Measurements from ENCODE around the gene MIGA2.

MIGA2 gene

DNA sequence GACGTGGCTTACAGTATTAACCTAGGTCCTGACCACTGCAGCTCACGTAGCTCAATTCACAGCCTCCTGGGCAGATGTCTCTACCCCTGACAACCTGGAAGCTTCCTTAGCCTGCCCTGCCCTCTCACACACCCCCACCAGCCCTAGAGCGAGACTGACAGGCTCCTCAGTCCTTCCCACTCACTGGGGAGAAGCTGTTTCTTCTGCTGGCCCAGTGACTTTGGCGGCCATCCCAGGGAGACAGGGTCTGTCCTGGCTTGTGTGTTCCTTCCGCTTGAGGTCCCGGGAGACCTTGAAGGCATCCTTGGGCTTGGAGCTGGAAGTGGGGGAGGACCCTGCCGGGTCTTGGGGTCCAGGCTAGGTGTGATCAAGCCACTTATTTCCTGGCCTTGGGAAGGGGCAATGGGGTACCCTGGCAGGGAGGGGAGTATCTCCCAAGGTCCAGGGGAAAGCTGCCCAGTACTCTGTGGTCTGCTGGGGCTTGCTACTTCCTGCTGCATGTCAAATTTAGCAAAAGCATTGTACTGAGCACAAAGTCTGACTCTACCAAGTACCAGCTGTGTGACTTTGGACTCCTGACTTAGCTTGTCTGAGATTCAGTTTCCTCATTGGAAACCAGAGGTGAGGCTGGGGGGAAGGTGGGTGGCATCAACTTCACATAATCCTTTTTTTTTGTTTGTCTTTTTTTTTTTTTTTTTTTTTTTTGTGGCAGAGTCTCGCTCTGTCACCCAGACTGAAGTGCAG lies 1.9 kb downstream of the MIGA2 start:
- DNase-seq, result no peak

- no peak for DNase-seq
Measured at GRCh38 chr9:129040113-129040643, 3.8 kb downstream of the MIGA2 start.

DNA sequence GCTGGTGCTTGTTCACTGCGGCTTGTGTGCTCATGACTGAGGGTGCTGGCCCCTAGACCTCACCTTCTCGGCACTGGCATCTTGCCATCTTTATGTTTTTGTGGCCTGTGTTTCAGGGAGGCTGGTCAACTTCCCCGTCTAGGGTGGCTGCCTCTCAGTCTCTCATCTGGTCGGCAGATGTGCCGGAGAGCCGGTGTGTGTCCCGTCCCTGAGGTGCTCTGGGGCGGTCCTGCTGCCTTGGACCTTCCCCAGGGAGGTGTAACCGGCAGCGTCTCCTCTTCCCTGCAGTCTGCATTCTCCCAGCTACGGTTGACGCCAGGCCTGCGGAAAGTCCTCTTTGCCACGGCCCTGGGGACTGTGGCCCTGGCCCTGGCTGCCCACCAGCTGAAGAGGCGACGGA lies 5.6 kb downstream of the MIGA2 start:
- no peak for DNase-seq

DNA sequence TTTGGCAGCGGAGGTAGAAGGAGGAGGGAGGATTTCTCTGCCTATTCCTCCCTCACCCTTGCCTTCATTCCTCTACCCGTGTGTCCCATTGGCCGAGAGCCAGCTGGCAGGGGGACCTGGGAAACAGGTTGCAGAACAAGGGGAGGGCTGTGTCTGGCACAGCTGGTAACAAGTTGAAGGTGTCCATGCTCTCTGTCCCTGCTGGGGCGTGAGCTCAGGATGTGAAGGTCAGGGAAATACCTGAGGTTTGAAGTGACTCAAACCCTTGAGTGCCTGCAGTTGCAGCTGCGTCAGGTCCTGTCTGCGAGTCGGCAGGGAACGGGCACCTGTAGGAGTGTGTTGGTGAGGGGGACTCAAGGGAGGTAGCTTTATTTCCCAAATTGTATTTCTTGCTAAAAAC lies 16.2 kb downstream of the MIGA2 start:
- DNase-seq, result peak; percentile 83

- no peak for DNase-seq
Measured at GRCh38 chr9:129053020-129053419, 16.6 kb downstream of the MIGA2 start.

DNA sequence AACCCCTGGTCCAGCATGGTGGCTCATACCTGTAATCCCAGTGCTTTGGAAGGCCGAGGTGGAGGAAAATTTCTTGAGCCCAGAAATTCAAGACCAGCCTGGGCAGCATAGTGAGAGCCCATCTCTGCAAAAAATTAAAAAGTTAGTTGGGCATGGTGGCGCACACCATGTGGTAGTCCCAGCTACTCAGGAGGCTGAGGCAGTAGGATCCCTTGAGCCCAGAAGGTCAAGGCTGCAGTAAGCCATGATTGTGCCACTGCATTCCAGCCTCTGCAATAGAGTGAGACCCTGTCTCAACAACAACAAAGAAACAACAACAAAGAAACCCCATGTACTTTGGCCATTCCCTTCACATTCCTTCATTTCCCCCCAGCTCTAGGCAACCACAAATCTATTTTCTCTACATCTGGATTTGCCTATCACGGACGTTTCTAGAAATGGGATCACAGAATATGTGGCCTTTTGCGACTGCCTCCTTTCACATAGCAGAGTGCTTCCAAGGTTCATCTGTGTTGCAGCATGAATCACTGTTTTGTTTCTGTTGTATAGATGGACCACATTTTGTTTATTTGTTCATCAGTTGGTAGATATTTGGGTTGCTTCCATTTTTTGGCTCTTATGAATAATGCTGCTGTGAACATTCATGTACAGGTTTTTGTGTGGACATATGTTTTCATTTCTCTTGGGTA lies 17.9 kb downstream of the MIGA2 start:
- no peak for DNase-seq

DNA sequence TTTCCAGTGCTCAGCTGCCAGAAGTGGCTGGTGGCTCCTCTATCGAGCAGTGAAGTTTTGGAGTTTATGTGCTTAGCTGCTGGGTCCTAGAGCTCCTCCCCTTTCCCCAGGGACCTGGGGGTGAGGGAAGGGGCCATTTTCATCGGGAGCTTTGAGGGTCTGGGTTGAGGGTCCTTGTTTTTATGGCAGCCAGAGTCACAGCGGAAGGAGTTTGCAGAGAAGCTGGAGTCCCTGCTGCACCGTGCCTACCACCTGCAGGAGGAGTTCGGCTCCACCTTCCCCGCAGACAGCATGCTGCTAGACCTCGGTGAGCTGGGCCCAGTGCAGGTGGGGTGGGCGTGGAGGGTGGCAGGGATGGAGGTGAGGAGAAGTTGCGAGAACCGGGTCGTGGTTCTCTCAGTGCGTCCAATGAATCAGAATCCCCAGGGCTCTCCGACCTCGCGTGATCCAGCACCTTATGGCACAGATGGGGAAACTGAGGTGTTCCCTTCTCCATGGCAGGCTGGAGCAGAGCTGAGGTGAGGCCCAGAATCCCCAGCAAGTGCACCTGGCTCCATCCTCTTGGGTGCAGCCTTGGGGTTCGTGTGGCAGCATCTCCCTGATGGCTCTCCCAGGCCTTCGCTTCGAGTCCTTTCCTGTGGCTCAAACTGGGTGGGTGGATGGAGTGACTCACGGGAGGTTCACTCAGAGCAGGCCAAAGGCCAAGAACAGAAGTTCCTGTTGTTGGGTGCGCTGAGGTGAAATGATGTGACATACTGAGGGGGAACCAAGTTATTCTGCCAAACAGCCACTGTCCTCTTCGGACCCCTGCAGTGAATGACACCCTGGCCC lies 22.8 kb downstream of the MIGA2 start:
- DNase-seq, result no peak

DNA sequence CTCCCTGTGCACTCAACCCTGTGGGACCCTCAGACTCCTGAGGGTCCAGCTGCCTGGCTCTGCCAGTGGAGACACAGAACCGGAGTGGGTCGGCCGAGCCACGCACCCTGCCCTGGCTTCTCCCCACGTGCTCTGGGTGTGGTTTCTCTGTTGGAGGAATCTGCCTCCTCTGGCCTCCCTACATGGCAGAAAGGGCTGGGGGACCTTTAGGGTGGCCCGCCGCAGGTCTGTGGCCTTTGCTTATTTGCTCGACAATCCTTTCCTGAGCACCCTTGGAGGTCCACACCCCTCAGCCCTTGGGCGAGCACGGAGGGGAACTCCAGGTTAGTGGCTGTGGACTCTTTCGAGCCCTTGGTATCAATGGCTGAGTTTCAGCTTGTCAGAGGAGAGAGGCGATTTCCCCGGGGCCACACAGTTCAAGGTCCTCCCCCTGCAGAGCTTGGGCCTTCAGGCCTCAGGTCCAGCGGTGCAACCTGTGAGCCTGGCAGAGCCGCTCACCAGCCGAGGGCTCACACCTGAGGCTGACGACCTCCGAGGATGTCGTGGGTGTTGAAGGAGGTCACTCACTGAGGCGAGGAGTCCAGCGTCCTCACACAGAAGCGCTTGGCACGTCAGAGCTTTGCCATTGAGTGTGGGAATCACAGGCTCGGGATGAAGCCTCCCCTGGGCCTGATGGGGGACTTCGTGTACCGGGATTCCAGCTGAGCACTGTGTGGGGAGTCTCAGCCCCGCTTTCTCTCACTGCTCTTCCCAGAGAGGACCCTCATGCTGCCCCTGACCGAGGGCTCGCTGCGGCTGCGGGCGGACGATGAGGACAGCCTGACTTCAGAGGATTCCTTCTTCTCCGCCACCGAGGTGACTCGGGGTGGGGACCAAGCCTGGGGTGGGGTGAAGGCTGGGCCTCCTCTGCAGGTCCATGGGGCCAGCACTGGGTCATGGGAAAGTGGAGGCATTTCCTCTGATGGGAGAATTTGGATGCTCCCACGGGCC lies 23.7 kb downstream of the MIGA2 start:
- no peak for DNase-seq

DNA sequence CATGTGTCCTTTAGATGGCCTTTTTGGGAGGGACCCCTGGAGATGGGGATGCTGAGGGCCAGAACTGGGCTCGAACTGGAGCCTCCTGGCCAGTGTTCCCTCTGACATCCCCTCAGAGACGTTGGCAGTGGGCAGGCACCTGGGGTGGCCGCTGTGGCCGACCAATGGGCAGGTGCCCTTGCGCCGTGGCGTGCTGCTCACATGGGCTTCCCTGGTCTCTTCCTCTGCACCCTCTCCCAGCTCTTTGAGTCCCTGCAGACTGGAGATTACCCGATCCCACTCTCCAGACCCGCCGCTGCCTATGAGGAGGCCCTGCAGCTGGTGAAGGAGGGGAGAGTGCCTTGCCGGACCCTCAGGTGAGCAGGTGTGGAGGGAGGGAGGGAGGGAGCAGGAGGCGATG lies 24.6 kb downstream of the MIGA2 start:
- no peak for DNase-seq

DNA sequence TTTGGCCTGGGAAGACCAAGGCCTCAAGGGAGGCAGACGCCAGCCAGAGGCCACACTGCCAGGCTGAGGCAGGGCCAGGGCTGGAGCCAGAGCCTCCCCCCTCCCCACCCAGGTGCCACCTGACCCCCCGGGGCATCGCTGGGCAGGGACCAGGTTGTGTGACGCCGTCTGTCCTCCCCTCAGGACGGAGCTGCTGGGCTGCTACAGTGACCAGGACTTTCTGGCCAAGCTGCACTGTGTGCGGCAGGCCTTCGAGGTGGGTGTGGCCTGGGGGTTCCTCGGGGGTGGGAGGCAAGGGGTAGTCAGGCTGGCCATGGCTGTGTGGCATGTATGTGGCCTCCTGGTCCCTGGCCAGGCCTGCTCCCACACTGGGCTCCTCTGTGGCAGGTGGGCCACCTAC lies 26.6 kb downstream of the MIGA2 start:
- no peak for DNase-seq

DNA sequence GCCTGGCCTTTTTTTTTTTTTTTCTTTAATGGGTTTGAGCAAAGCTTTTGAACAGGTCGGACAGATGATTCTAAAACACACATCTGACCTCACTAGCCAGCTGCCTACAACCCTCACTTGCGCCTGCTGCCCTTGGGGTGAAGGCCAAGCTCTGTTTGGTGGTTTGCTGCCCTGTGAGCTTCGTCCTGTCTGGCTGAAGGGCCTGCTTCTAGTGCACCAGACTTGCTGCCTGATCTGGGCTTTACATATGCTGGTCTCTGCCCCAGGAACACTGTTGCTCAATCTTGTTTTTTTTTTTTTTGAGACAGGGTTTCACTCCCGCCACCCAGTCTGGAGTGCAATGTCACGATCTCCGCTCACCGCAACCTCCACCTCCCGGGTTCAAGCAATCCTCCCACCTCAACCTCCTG lies 28.1 kb downstream of the MIGA2 start:
- DNase-seq, result no peak

- DNase-seq, result no peak
Measured at GRCh38 chr9:129068110-129068509, 31.7 kb downstream of the MIGA2 start.

- no peak for DNase-seq
Measured at GRCh38 chr9:129068990-129069861, 32.8 kb downstream of the MIGA2 start.

DNA sequence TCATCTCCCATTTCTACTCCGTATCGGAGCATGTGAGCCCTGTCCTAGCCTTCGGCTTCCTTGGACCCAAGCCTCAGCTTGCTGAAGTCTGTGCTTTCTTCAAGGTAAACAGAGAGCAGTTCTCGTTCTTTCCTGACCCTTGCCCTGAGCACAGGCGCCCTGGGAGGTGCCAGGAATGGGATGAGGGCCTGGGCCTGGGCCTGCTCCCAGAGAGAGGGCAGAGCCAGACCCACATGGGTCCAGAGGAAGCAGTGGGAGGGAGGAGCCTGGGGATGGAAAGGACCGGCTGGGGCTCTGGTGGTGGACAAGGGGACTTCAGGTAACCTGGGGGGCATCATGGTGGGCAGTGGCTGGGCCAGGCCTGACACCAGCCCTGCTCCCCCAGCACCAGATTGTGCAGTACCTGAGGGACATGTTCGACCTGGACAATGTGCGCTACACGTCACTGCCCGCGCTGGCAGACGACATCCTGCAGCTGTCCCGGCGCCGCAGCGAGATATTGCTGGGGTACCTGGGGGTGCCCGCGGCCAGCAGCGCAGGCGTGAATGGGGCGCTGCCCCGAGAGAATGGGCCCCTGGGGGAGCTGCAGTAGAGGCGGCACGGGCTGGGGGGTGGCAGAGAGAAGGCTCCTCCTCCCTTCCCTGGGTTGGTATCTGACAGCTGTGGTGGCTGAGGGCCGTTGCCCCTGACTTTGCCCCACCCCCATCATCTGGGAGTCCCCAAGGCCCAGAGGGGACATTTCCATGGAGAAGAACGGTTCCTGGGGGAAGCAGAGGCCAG lies 33.6 kb downstream of the MIGA2 start:
- no peak for DNase-seq

DNA sequence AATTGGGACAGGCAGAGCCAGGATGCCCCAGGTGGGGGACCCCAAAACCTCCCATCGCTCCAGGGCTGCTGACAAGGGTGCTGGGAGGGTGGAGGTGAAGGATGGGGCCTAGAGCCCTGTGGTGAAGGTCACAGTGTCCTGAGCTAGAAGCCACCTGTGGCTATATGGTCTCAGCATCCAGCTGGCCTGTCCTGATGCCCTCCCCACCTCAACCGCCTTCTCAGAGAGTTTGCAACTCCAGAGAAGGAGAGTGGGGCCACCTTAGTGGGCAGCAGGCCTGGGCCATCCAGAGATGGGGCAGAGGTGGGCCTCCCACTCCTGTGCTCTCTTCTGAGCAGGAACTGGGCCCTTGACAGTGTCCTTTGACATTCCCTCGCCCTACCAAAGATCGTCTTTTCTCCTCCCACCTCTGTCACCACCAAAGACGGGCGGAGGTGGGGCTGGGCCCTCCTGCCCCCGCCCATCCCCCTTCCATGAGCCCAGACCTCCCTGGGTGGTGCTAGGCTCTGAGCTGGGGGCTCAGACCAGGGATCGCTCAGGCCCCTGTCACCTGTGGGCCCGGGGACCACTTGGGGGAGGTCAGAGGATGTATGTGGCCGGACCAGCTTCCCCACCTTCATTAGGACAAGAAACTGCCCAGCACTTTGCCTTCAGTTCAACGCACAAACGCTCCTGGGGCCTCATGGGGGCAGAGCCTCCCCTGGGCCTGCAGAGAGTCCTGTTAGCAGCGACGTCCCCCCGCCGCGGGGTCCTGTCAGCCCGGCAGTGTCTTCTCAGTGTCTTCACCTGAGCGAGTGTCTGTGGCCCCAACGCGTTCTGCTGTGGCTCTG lies 34.5 kb downstream of the MIGA2 start:
- no peak for DNase-seq

DNA sequence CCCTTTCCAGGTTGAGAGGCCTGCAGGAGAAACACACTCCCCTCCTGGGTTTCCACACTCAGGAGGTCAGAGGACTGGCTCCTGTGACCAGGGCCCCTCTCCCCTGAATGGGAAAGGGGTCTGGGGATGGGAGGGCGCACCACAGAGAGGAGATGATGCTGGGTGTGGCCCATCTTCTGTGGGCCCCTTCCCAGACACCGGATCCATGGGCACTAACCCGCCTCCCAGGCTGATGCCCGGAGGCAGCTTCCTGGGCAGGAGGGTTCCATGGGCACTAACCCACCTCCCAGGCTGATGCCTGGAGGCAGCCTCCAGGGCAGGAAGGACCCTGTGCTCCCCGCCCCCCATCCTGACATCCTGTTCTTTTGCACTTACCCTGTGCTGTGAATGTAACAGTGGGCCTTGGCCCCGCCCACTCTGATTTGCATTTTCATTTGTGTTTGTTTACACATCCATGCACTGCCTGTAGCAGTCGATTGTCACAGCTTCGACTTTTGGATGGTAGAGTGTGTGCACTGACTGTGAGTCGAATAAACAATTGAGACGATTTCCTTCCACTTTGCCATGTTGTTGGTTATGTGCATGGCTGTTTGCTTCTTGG lies 35.2 kb downstream of the MIGA2 start:
- DNase-seq, result peak; percentile 18

GRCh38 chr9:129072171-129072570 lies 35.7 kb downstream of the MIGA2 start:
- no peak for DNase-seq

- no peak for DNase-seq
Measured at GRCh38 chr9:129073404-129073803, 37.0 kb downstream of the MIGA2 start.

DNA sequence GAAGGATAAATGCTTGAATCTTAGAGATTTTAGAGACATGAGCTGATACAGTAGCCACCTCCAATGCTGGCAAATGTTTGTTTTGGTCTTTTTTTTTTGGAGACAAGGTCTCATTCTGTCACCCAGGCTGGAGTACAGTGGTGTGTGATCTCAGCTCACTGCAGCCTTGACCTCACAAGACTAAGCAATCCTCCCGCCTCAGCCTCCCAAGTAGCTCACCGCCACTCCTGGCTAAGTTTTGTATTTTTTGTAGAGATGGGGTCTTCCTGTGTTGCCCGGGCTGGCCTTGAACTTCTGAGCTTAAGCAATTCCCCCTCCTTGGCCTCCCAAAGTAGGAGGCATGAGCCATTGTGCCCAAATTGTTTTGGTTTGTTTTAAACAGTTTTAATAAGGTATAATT lies 37.7 kb downstream of the MIGA2 start:
- DNase-seq, result no peak

All from NCI-H69 (cell line).